Panc1 (cell line): ENCODE data around the gene SULT2A1. TPM values are rescaled to one million over a fixed set of nuclear protein-coding genes. Genes with fewer than 3 reads are reported as not detected.
"Not testable (repeated sequence)": the region's sequence is repeated elsewhere in the genome, so short reads cannot be mapped to it uniquely, and the experiment has no call there.

Experiments used
- ATAC-seq: fragments of 200-7000 bp; cut with Tn5 transposase; 2 replicates; pipeline ENCODE4 v1.9.1; 2020; ENCODE audit warnings: mild to moderate bottlenecking, moderate library complexity
- BruUV-seq: library from RNA; stranded (reverse); fragments of 400-500 nt; replicated peaks from 2 replicates; lab custom pipeline; 2021; lab: Mats Ljungman, UMichigan
- CTCF ChIA-PET: fragments of 300-600 bp; sonication (Branson Sonifier 250); formaldehyde crosslinking; loops from one replicate; lab custom pipeline; 2022; ENCODE audit warnings: antibody characterized with exemption; lab: Charles Lee
- POLR2A ChIA-PET: fragments of 300-600 bp; sonication (Branson Sonifier 250); formaldehyde crosslinking; loops from one replicate; lab custom pipeline; 2022; ENCODE audit warnings: antibody characterized with exemption; lab: Charles Lee
- DNase-seq: peaks from one replicate; pipeline ENCODE4 v3.0.0-alpha.2; 2010; ENCODE audit warnings: low read depth, low spot score
- H3K27ac ChIP-seq: 2 replicates; pipeline ENCODE4 v1.5.1; 2011; ENCODE audit warnings: mild to moderate bottlenecking, low read length, inconsistent platforms
- H3K27me3 ChIP-seq: fragments of 200-500 bp; sonication (Bioruptor generic); 2 replicates; pipeline ENCODE4 v1.6.0; 2014; ENCODE audit warnings: low read length, inconsistent platforms; ENCODE audit not compliant: control insufficient read depth, insufficient read depth
- H3K36me3 ChIP-seq: fragments of 200-500 bp; sonication (Bioruptor generic); 2 replicates; pipeline ENCODE4 v1.5.1; 2014; ENCODE audit warnings: inconsistent platforms, mild to moderate bottlenecking, low read length, moderate library complexity; ENCODE audit not compliant: control insufficient read depth, insufficient read depth
- H3K4me1 ChIP-seq: 2 replicates; pipeline ENCODE4 v1.5.1; 2011; ENCODE audit warnings: inconsistent platforms, mild to moderate bottlenecking, low read length, moderate library complexity; ENCODE audit not compliant: control insufficient read depth, insufficient read depth
- H3K4me3 ChIP-seq, 2 experiments: 2 replicates each; pipeline ENCODE4 v1.5.1; 2011 to 2012; ENCODE audit warnings: low read depth in 2 of 2, low read length in 2 of 2, mild to moderate bottlenecking in 2 of 2, inconsistent platforms in 1 of 2, moderate library complexity in 1 of 2
- H3K9me3 ChIP-seq: fragments of 200-500 bp; sonication (Bioruptor generic); 2 replicates; pipeline ENCODE4 v1.5.1; 2014; ENCODE audit warnings: low read depth, mild to moderate bottlenecking, inconsistent platforms, low read length, moderate library complexity; ENCODE audit not compliant: control insufficient read depth, insufficient read depth
- CTCF ChIP-seq: fragments of 450-650 bp; IDR thresholded peaks from 2 replicates; pipeline ENCODE4 v1.5.1; 2017; ENCODE audit warnings: mild to moderate bottlenecking
- POLR2AphosphoS5 ChIP-seq: IDR thresholded peaks from 2 replicates; pipeline ENCODE4 v1.6.1; 2012; ENCODE audit warnings: mild to moderate bottlenecking, low read depth, low read length, moderate library complexity
- SIN3A ChIP-seq: IDR thresholded peaks from 2 replicates; pipeline ENCODE4 v1.6.1; 2012; ENCODE audit warnings: low read depth, mild to moderate bottlenecking, low read length, moderate library complexity, borderline replicate concordance; ENCODE audit not compliant: insufficient read depth
- TCF7L2 ChIP-seq: IDR thresholded peaks from 2 replicates; pipeline ENCODE4 v1.6.1; 2011; ENCODE audit warnings: mild to moderate bottlenecking, low read depth, low read length, inconsistent platforms
- in situ Hi-C: cut with HindIII; loops from 2 replicates; pipeline ENCODE4 v1.10.0; 2016; ENCODE audit warnings: low sequenced_read_pairs, low pct_unique_long_range_greater_than_20kb
- intact Hi-C: fragments of 100-400 bp; cut with micrococcal nuclease; formaldehyde crosslinking; loops from one replicate; pipeline ENCODE4 v1.10.0; 2022; ENCODE audit not compliant: unreplicated experiment
- total RNA-seq: library from RNA; stranded (reverse); gene quantifications from one replicate; pipeline ENCODE4 v1.2.1, GENCODE V29; 2021; ENCODE audit not compliant: unreplicated experiment
- TF ChIP-seq, protein P1 (sequence below), 2 experiments: IDR thresholded peaks; 2 replicates each; pipeline ENCODE4 v1.6.1; 2011 to 2012; ENCODE audit warnings: low read depth in 2 of 2, control low read depth in 1 of 2, low read length in 1 of 2, mild to moderate bottlenecking in 1 of 2, moderate library complexity in 1 of 2; ENCODE audit not compliant: insufficient read depth in 1 of 2

The SULT2A1 gene
- total RNA-seq, 1 experiment from 2014 or later = 0.18 TPM

GRCh38 chr19:47861630-47862029 is 24.5 kb downstream of the SULT2A1 start:
- Histone ChIP-seq H3K4me3 (no peak overlapping the region), H3K36me3 (no peaks in the 10 kb centered on the region), H3K4me1 (peaks cover 4% of the 10 kb centered on the region; the same call in 1 of the 2 replicates), H3K9me3 (no peaks in the 10 kb centered on the region), H3K27me3 (no peaks in the 10 kb centered on the region), H3K27ac (no peak overlapping the region)
- in situ Hi-C loops = no loop called here
- ChIA-PET POLR2A (no interaction called here), CTCF (no interaction called here)
- intact Hi-C loops = loop anchor here (5.0 kb wide), 1 partner anchor 49 kb away; no protein-coding TSS in a partner anchor
- DNase-seq (no peak), ATAC-seq (no peak)
- no TSS peak for BruUV-seq
- no peak for TF ChIP-seq SIN3A
- no peak for TF ChIP-seq TCF7L2
- TF ChIP-seq, protein P1, sequence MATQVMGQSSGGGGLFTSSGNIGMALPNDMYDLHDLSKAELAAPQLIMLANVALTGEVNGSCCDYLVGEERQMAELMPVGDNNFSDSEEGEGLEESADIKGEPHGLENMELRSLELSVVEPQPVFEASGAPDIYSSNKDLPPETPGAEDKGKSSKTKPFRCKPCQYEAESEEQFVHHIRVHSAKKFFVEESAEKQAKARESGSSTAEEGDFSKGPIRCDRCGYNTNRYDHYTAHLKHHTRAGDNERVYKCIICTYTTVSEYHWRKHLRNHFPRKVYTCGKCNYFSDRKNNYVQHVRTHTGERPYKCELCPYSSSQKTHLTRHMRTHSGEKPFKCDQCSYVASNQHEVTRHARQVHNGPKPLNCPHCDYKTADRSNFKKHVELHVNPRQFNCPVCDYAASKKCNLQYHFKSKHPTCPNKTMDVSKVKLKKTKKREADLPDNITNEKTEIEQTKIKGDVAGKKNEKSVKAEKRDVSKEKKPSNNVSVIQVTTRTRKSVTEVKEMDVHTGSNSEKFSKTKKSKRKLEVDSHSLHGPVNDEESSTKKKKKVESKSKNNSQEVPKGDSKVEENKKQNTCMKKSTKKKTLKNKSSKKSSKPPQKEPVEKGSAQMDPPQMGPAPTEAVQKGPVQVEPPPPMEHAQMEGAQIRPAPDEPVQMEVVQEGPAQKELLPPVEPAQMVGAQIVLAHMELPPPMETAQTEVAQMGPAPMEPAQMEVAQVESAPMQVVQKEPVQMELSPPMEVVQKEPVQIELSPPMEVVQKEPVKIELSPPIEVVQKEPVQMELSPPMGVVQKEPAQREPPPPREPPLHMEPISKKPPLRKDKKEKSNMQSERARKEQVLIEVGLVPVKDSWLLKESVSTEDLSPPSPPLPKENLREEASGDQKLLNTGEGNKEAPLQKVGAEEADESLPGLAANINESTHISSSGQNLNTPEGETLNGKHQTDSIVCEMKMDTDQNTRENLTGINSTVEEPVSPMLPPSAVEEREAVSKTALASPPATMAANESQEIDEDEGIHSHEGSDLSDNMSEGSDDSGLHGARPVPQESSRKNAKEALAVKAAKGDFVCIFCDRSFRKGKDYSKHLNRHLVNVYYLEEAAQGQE (IDR thresholded peaks at IDR 0.05; ENCODE audit: insufficient read depth in 1 of 2, low read depth in 2 of 2, low read length in 1 of 2) = no peak
- TF ChIP-seq POLR2AphosphoS5 = no peak
- TF ChIP-seq CTCF = no peak

DNA sequence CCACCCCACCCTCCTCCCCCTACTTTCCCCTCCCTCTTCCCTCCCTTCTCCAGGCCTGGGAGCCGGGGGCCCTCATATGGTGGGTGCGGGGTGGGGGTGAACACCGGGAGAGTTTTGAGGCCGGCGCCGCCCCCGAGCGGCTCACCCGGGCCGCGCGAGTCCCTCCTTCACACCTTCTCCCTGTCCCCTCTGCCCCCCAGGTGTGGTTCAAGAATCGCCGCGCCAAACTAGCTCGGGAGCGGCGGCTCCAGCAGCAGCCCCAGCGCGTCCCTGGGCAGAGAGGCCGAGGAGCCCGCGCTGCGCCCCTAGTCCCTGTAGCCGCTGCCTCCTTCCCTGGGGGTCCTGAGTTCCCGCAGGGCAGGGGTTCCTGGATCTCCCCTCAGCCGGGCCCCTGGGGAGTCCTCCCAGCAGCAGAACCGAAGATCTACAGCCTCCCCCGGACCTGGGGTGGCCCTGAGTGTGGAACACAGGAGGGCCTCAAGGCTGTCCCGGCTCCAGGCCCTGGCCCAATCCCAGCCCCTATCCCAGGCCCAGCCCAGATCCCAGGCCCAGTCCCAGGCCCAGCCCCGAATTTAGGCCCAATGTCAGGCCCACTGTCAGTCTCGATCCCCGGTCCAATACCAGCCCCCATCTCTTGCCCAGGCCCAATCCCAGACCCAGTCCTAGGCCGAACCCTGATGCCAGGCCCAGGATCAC is 25.4 kb downstream of the SULT2A1 start:
- POLR2A ChIA-PET = no interaction called here
- ATAC-seq = no peak
- DNase-seq = no peak
- TF ChIP-seq SIN3A (no peak), POLR2AphosphoS5 (no peak), CTCF (no peak), TCF7L2 (no peak)
- TF ChIP-seq, protein P1 (IDR thresholded peaks at IDR 0.05; ENCODE audit: insufficient read depth in 1 of 2, low read depth in 2 of 2, low read length in 1 of 2) = no peak
- BruUV-seq = no TSS peak
- Histone ChIP-seq H3K9me3 (no peaks in the 10 kb centered on the region), H3K4me1 (peaks cover 4% of the 10 kb centered on the region; the same call in 1 of the 2 replicates), H3K4me3 (no peak overlapping the region), H3K27ac (no peak overlapping the region), H3K27me3 (no peaks in the 10 kb centered on the region), H3K36me3 (no peaks in the 10 kb centered on the region)
- intact Hi-C loops = loop anchor here (5.0 kb wide), 1 partner anchor 48 kb away; no protein-coding TSS in a partner anchor
- in situ Hi-C loops = no loop called here
- CTCF ChIA-PET = no interaction called here

- H3K36me3 ChIP-seq, H3K4me3 ChIP-seq, H3K27ac ChIP-seq, ATAC-seq, BruUV-seq, H3K27me3 ChIP-seq, DNase-seq, CTCF ChIA-PET, in situ Hi-C loops, H3K4me1 ChIP-seq, H3K9me3 ChIP-seq, POLR2A ChIA-PET: not testable (repeated sequence)
- intact Hi-C loops = loop anchor here (5.0 kb wide), 1 partner anchor 48 kb away; no protein-coding TSS in a partner anchor
These were observed 26.3 kb downstream of the SULT2A1 start for GRCh38 chr19:47859838-47860237.
